Adipose tissue (tissue), 3 donors: ENCODE data around the gene SESN1. TPM values are rescaled to one million over a fixed set of nuclear protein-coding genes. Genes with fewer than 3 reads are reported as not detected.

Source experiments
- H3K27ac ChIP-seq: one replicate; pipeline ENCODE4 v1.5.1; 2013; ENCODE audit warnings: low read depth, low read length
- WGBS, 3 donors: extraction: QIAGEN DNeasy Blood & Tissue Kit; methylation state at CpG; one replicate each; pipeline ENCODE4 v1.1.7; 2013; 5-methylcytosine and 5-hydroxymethylcytosine counted together
- polyA plus RNA-seq, 3 donors: library from polyadenylated mRNA; stranded (reverse); fragments of 200-250 nt; gene quantifications; one replicate each; pipeline ENCODE4 v1.2.3, GENCODE V29; 2013
- donor health status: healthy with polysubstance abuse.
- donor health status: Bipolar disorder and iron deficiency.
- donor health status: healthy.

Gene SESN1
- polyA plus RNA-seq, 3 donors: 15.9 to 61.6 (median 19.5) TPM

DNA sequence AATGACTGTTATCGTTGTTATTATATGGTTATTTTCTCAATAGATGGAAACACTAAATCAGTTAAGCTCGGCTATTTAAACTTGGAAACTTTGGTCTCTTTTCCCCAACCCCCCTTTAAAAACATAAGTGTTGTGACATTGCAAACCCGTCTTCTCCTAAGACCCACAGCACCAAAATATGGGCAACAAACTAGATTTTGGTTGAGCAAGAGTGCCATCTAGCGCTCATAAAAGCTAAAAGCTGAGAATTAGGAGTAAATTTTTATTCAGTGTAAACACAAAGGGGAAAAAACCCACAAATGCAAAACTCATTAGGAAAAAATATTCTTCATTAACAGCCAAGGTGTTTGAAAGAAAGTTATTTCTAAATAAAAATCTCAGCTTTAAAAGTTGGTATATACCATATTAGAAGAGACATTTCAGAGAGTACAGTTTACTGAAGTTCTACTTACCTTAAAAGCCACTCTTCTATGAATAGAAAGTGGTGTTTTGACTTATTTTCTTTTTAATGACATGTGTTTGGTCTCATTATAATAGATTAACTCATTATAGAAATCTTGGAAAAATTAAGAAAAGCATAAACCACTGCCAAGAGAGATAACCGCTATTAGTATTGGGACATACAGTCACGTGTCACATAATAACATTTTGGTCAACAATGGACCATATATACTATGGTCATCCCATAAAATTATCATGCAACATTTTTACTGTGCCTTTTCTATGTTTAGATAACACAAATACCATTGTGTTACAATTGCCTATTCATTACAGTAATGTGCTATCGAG lies 21.1 kb downstream of the SESN1 start:
- H3K27ac ChIP-seq: no peak overlapping the region
- 40 to 52% (median 41%) methylated on average over 7 of the region's 7 CpGs for WGBS, 3 donors

DNA sequence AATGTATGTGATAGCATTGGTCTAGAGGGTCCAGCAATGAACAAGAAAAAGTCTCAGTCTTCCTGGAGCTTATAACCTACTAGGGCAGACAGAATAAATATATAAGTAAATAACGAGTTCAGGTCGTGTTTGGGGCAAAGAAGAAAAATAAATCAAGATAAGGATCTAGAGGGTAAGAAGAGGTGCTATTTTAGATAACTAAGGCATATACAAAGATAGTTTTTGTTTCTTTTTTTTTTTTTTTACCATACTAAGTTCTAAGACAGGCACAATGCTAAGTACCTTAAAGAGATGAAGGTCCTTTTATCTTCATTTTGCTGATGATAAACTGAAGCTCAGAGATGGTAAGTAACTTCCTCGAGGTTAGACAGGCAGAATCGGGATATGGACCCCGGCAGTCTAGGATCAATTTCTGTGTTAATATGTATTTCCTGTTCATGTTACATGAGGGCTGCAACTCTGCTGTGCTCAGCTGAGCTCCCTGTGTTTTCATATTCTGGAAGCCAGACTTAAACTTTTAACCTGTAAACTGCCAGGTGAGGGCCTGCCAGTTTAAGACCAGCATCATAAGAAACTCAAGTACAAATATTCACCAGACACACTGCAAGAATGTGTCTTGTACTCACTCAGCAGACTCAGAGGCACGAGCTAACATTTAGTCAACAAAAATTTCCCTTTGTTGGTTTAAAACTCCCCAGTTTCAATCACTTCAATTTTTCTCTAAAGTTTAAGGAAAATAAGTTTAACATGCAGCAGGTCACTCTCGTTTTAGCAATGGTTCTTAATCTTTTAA lies 23.3 kb downstream of the SESN1 start:
- WGBS, 3 donors: 44 to 50% (median 45%) methylated on average over 7 of the region's 7 CpGs
- no peak overlapping the region for H3K27ac ChIP-seq

DNA sequence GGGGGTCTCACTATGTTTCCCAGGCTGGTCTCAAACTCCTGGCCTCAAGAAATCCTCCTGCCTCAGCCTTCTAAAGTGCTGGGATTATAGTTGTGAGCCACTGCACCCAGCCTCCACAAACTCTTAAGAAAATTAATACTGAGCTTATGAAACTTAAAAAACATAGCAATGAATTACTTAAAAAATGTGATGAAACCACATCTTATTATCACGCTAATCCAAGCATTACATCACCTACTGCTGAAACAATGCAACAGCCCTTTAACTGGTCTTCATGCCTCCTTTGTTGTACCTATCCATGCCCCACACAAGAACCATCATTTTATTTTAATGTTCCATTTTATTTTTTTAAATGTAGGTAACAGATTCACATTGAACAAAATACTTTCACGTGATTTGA lies 24.9 kb downstream of the SESN1 start:
- H3K27ac ChIP-seq: no peak overlapping the region
- 62 to 90% (median 65%) methylated on average over 2 of the region's 2 CpGs for WGBS, 3 donors

DNA sequence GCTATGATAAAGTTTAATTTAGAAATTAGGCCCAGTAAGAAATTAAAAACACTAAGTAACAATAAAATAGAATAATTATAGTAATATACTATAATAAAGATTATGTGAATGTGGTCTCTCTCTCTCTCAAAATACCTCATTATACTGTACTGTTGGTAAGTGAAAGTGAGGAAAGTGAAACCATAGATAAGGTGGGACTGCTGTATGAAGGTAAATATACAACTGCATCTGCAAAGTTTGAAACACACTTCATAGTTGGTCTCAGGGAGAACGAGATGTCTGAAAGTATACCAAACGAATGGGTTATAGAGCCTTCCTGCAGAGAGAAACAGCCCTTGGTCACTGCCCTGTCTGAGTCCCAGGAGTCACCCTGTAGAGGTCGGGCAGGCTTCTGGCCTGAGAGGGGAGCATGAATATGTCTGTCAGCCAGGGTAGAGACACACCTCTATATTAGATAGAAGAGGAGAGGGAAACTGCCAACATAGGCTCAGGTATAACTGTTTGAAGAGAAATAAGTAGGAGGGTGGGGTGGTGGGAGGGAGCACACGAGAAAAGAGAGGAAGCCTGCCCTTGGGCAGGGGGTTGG lies 31.8 kb downstream of the SESN1 start:
- 62 to 90% (median 83%) methylated on average over 4 of the region's 4 CpGs for WGBS, 3 donors
- H3K27ac ChIP-seq: no peak overlapping the region

DNA sequence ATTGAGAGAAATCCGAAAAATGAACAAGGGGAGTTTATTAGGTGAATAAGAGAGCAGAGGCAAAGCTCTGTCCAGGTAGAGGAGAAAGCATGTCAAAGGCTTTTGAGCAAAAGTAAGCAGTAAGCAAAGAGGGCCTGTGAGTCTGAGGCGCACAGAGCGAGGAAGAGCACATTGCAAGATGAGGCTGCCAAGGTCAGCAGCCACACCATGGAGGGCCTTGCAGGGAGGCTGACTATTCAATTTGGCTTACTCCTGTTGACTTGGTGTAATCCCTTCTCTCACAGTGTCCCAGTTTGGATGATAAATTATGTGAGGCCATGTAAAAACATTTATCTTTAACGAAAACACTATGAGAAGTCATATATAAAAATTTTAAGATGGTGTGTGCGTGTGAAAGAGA lies 32.4 kb downstream of the SESN1 start:
- WGBS, 3 donors: 76 to 93% (median 89%) methylated on average over 5 of the region's 5 CpGs
- no peak overlapping the region for H3K27ac ChIP-seq

DNA sequence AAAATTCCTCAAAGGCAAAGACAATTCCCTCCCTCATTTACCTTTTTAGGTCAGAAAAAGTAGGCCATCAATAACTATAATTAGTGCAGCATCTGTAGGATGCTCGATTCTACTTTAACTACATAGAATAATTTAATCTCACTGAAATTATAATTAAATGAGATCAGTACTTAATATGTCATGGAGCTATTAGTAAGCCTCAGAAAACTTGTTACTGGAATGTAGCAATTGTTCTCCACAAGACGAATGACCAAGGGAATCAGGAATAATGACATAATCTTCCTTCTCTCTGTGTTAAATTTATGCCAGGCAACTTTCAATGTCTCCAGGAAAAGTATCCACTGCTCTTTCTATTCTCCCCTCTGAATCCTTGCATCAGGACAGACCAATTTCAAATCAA lies 34.1 kb downstream of the SESN1 start:
- WGBS, 3 donors: 33 to 61% (median 40%) methylated on average over 2 of the region's 2 CpGs
- H3K27ac ChIP-seq: no peak overlapping the region

DNA sequence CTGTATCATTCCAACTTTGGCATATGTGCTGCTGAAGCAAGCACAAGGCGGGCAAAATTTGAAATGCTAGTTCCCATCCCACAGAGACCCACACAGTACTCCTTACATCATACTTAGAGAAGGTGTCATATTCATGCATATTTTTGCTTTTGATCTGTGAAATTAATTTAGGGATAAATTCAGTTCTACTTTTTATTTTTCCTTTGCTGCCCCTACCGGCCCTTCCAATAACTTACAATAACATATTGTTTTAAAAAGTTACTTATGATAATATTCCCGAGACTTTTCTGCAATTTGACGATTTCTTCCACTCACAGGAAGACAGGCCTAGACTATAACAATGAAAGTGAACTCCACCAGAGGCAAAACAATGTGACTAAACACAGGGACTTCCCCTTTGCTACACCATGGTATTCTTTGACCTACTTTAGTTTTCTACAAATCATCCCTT lies 35.0 kb downstream of the SESN1 start:
- 22 to 29% (median 26%) methylated on average over 4 of the region's 4 CpGs for WGBS, 3 donors
- H3K27ac ChIP-seq: no peak overlapping the region

DNA sequence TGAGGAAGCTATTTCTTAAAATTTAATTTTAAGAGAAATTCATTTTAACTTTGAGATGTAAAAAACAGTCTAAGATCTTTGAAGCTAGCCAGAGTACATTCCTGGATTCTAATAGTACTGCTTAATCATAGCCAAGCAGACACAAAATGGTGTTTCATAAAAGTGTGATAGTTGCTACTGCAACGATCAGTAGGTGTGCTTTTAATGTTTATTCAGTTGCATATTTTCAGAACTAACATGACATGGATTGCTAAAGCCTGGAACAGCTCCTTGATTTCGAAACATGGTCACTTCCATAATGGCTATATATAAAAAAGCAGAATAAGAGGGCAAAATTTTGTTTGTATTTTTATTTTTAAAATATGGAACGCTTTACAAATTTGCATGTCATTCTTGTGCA lies 35.5 kb downstream of the SESN1 start:
- 24 to 46% (median 45%) methylated on average over 3 of the region's 3 CpGs for WGBS, 3 donors
- no peak overlapping the region for H3K27ac ChIP-seq

DNA sequence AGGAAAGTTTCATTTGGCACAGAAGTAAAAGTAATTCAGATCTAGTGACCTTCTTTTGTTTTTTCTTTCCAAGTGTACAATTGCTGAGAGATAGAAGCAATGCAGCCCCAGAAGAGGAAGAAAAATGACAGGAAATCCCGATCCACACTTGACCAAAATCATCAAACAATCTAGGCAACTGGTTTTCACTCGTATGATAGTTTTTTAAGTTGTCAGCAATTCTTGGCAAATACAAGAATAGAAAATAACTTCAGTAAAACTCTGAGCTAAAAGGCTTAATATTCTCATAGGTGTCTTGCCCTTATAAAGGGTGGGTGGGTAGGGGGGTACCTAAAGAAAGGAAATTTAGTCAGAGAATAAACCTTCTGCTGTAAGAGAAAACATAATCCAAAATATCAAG lies 36.0 kb downstream of the SESN1 start:
- no peak overlapping the region for H3K27ac ChIP-seq
- WGBS, 3 donors: 18 to 43% (median 23%) methylated on average over 2 of the region's 2 CpGs

DNA sequence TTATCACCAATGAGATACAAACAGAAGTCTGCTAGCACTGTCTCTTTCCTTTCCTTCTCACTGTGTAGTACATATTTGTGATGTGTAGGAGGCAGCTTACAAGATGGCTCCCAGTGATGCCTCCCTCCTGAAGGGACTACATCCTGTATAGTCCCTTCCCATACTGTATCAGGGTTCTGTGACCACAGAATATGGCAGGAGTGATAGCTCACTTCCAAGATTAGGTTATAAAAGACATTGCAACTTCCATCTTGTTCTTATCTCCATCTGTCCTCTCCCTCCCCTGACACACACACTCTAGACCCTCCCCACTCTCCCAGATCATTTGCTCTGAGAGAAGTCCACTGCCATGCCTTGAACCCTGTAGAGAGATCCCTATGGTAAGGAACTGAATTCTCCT lies 38.0 kb downstream of the SESN1 start:
- no peak overlapping the region for H3K27ac ChIP-seq

DNA sequence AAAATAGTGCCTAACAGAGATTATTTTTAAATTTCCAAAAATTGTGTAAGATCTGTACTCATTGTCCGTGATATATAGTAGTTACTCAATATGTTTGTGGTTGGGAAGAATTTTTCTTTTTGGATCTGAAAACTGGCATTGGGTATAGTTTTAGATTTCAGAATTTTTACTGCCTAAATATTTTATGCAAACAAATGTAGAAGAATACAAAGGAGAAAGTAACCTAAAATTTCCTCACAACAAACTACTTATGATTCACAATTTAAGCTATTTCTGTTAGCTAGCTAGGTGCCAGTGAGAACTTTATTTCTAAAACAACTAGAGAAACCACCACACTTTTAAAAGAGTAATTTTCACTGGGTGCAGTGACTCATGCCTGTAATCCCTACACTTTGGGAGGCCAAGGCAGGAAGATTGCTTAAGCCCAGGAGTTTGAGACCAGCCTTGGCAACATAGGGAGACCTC lies 38.8 kb downstream of the SESN1 start:
- 59 to 91% (median 66%) methylated on average over 1 of the region's 1 CpG for WGBS, 3 donors
- no peak overlapping the region for H3K27ac ChIP-seq

DNA sequence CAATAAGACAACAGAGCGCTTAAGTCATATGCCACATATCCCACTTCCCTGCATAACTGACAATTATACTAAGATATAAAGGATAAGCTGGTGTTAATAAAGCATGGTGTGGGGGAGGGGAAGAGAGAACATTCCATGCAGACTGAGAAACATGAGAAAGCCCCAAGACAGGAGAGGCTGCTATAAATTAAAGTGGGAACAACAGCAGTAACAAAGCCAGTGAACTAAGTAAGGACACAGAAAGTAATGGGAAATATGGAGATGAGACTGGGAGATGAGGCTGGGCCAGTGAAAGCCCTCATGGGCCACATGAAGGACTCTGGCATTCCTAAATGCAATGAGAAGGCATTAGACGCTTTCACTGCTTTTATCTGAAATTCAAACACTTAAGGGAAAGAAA lies 41.3 kb downstream of the SESN1 start:
- WGBS, 3 donors: 87 to 95% (median 90%) methylated on average over 2 of the region's 2 CpGs
- no peak overlapping the region for H3K27ac ChIP-seq

DNA sequence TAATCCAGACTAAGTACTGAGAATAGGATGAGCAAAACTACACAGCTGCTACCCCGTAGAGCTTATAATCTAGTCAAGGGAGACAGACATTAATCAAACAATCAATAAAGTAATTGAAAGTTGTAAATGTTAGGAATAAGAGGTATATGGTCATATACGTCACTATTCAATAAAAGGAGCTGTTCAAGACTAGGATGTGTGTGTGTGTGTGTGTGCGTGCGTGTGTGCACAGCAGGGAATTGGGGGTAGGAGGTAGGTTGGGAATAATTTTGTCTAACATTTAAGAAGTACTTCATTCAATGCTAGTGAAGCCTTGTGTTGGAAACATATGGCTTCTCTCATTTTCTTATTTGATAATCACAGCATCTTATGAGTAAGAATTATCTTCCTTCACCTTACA lies 41.8 kb downstream of the SESN1 start:
- H3K27ac ChIP-seq: no peak overlapping the region
- WGBS, 3 donors: 75 to 95% (median 95%) methylated on average over 4 of the region's 4 CpGs

DNA sequence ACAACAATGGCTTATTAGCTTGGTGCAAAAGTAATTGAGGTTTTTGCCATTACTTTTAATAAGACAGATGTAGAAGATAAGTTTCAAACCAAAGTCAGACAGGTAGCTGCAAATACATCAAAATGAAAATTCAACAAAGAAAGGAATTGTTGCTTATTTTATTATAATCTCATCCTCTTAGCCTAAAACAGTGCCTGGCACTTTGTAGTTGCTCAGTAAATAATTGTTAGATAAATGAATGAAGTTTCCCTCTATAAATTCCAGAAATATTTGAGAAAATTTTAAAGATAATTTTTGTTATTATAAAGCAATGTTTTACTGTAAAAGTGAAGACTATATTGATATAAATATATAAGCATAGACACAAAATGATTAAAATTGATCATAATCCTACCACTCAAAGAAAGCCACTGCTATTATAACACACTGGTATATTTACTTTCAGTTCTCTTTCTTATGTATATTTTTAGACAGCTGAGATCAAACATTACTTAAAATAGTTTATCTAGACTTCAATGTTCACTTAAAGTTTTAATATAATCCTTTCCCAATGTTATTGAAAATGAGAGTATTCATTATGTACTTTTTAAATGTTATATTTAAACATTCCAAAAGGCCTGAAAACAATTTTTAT lies 42.5 kb downstream of the SESN1 start:
- no peak overlapping the region for H3K27ac ChIP-seq

DNA sequence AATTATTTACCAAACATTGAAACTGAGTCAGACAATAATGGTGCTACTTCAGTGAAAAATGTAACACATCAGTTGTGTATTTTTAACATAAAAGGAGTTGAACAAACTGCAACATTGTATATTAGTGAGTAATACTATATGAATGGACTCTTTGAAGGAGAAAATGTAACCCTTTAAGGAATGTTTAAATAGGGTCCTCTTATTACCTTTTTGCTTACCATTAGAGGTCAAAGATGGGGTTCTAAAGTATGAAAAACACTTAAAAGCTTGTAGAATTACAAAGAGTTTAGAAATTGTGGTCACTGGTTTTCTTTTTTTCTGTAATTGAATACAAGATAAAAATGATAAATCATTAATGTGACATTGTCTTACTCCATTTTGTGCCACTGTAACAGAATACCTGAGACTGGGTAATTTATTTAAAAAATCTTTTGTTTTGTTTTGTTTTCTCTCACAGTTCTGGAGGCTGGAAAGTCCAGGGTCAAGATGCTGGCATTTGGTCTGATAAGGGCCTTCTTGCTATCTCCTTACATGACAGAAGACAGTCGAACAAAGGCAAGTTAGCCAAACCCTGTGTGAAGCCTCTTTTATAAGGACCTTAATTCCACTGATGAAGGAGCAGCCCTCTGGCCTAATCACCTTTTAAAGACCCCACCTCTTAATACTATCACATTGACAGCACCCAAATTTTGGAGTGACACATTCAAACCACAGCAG lies 43.2 kb downstream of the SESN1 start:
- 47 to 98% (median 97%) methylated on average over 1 of the region's 1 CpG for WGBS, 3 donors
- no peak overlapping the region for H3K27ac ChIP-seq

DNA sequence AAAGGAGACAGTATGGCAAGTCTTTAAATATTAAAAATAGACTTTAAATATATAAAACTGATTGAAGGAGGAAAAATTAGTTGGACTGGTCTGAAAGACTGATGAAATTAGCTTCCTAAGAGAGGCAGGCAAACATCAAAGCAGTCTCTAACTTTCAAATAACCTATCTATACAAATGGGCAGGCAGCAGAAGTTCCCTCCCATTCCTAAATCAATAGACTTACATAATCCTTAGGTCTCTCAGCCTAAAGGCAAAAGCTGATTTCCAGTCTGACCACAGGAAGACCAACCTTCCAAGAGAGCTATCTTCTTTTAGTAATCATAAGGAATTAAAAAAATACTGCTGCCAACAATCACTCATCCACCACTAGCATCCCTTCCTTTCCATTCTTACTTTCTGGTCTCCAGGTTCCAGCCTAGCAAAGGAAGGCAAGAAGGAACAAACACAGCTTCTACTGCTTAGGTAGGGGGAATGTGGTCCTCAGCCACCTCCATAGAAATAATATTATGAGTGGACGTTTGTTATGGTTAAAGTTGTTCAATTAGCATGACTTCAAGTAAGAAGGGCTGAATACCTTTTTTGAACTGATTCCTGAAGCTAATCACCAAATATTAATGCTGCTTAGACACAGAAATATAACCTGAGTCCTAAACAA lies 44.1 kb downstream of the SESN1 start:
- H3K27ac ChIP-seq: no peak overlapping the region
- WGBS, 3 donors: 77 to 81% (median 81%) methylated on average over 1 of the region's 1 CpG

DNA sequence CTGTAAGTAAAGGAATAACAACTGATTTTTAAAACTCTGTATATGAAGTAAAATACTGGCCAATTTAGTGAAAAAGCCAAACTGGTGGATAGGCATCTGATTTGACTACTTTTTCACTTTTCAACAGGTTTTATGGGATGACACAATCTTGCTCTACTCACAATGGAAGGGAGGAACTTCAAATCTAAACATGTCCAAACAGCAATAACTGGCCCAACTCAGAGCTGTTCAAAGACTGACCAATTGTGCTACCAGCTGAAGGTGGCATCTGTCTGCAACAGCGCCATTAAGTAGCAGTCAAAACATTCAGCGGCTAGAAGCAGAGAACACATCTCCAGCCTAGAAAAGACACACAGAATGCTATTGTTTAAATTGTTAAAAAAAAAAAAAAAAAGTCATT lies 44.6 kb downstream of the SESN1 start:
- 93 to 97% (median 94%) methylated on average over 2 of the region's 2 CpGs for WGBS, 3 donors
- no peak overlapping the region for H3K27ac ChIP-seq
